Measurements from ENCODE around the gene IGSF21.

IGSF21 gene

DNA sequence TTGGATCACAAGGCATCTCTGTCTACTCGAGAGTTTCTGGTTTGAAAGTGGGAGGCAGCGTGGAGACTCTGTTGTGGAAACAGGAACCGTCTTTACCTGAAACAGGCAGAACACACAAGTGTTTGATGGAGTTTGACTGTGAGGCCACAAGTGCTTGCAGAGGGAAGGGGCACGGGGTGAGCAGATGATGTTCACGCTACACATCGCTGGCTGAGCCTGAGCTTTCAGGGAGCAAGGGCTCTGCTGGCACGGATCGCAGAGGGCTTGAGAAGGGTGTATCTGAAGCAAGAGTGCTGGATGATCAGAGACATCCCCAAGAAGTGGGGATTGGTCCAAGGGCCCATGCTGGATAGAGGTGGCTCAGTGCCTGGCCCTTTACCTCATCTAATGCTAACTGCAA is 59.3 kb downstream of the IGSF21 start:
- no peak for TF ChIP-seq CTCF (IDR thresholded peaks at IDR 0.05; ENCODE audit: low read depth, low read length)
- no peak overlapping the region for H3K4me3 ChIP-seq (ENCODE audit: low read depth, low read length)
- DNase-seq (ENCODE audit: low read depth, low spot score) = no peak
- in situ Hi-C loops (cut with HindIII; ENCODE audit: low sequenced_read_pairs) = no loop called here

DNA sequence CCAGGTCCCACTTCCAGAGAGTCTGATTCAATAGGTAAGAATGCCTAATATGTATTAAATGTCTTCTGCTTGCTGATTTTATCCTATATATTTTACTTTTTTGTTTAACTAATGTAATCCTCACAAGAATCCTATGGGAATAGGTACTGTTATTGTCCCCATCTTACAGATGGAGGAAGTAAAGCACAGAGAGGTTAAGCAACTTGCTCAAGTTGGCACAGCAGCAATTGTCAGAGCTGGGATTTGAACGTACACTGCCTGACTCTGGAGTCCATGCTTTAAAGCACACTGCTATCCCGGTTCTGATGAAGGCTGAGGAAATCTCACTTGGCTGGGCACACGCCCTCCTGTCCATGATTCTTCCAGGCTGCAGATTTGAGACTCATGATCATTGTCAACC is 62.8 kb downstream of the IGSF21 start:
- no peak for DNase-seq (ENCODE audit: low read depth, low spot score)
- TF ChIP-seq CTCF (IDR thresholded peaks at IDR 0.05; ENCODE audit: low read depth, low read length) = no peak
- in situ Hi-C loops (cut with HindIII; ENCODE audit: low sequenced_read_pairs) = no loop called here
- H3K4me3 ChIP-seq (ENCODE audit: low read depth, low read length) = no peak overlapping the region

- in situ Hi-C loops (cut with HindIII; ENCODE audit: low sequenced_read_pairs) = no loop called here
- no peak for DNase-seq (ENCODE audit: low read depth, low spot score)
- no peak overlapping the region for H3K4me3 ChIP-seq (ENCODE audit: low read depth, low read length)
- no peak for TF ChIP-seq CTCF (IDR thresholded peaks at IDR 0.05; ENCODE audit: low read depth, low read length)
Measured at GRCh38 chr1:18174037-18174436, 66.4 kb downstream of the IGSF21 start.

- DNase-seq (ENCODE audit: low read depth, low spot score) = no peak
- in situ Hi-C loops (cut with HindIII; ENCODE audit: low sequenced_read_pairs) = no loop called here
- H3K4me3 ChIP-seq (ENCODE audit: low read depth, low read length) = no peak overlapping the region
- TF ChIP-seq CTCF (IDR thresholded peaks at IDR 0.05; ENCODE audit: low read depth, low read length) = no peak
Measured at GRCh38 chr1:18175051-18175450, 67.5 kb downstream of the IGSF21 start.

DNA sequence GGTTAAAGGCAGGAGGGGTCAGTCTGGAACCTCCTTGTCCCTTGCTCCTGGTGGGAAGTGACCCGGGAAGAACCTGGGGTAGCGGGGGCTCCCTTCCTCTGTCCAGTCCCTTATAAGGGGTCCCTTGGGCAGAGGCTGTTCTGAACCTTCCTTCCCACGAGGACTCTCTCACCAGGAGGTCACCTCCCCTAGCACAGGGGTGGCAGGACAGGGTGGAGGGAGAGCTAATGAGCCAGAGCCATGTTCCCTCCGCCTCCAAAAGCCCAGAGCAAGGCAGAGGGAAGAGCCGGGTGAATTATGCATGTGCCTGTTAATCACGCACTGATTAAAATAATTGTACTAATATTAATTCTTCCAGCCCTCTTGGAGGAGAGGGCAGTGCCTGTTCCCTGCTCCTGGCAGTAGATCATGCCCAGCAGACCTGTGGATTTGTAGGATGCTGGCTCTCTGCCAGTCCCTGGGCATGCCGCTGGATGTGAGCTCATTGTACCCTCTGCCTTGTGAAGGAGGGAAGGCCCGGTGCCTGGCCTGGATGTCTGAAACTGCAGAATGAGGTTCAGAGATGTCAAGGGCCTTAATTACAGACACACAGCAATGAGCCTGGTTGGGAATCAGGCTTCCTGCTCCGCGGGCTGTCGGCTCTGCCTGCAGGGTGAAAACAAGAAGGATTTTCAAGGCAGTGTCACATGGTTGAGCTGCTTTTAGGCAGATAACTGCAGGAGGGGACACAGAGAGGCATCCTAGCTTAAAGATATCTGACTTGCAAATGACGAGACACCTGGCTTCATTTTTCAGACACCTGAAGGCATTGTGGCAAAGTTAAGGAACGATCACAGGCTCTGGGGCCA is 68.2 kb downstream of the IGSF21 start:
- TF ChIP-seq CTCF (IDR thresholded peaks at IDR 0.05; ENCODE audit: low read depth, low read length) = no peak
- in situ Hi-C loops (cut with HindIII; ENCODE audit: low sequenced_read_pairs) = no loop called here
- H3K4me3 ChIP-seq (ENCODE audit: low read depth, low read length) = no peak overlapping the region
- DNase-seq (ENCODE audit: low read depth, low spot score) = no peak

- in situ Hi-C loops (cut with HindIII; ENCODE audit: low sequenced_read_pairs) = no loop called here
- no peak for TF ChIP-seq CTCF (IDR thresholded peaks at IDR 0.05; ENCODE audit: low read depth, low read length)
- no peak overlapping the region for H3K4me3 ChIP-seq (ENCODE audit: low read depth, low read length)
- no peak for DNase-seq (ENCODE audit: low read depth, low spot score)
Measured at GRCh38 chr1:18176619-18177018, 69.0 kb downstream of the IGSF21 start.

Measured in astrocyte of the spinal cord (primary cell).